GM21367 (cell line): ENCODE results near the gene MTERF4.

Source experiments
- ATAC-seq: cut with Tn5 transposase; IDR thresholded peaks from one replicate; pipeline ENCODE4 v1.9.1; 2021; ENCODE audit not compliant: unreplicated experiment

MTERF4 gene

DNA sequence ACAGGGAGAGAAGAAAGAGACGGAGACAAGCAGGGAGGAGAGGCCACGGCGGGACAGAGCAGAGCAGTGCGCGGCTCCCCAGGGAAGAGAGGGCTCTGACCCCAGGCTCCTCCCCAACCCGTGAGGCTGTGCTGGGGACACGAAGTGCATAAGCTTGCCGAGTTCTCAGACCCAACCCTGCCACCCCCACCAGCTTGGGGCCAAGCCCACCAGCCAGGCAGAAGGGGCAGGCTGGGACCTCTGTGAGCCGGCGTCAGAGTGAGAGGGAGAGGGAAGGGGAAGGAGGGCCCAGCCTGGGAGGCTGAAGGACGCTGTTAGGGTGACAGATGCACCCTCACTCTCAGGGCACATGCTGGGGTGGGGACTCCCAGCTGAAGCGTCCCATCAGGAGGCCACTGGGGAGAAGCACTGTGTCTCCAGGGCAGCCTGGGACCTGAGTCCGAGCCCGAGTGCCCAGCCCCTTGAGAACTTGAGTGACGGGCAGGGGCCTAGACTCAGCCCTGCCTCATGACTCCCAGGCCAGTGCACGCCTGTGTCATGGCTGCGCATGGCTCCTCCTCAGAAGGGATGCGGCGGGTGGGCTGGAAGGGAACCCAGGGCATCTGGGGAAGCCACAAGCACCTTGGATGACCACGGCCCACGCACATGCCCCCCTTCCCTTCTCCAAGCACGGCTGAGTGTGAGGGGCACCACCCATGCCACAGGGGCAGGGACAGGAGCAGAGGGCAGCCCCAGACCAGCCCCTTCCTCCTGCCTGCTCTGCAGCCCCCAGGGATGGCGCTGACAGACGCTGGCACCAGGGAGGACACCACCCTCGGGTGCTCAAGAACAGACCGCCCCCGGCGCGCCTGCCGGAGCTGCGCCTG lies 31.0 kb downstream of the MTERF4 start:
- ATAC-seq = no peak

DNA sequence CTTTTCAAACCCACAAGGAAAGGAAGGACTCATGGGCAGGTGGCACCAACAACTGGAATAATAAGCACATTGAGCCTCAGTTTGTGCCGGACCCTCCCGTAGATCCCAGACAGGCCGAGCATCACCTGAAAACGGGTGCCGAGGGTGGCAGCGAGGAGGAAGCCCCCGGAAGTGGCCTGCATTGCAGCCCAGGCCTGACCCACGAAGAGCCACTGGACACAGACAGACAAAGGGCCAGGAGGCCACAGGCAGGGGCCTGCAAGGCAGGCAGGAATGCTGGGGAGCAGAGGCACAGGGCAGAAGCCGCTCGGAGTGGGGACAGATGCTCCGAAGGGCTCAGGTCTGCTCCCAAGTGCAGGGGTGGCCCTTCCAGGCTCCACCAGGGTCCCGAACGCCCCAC lies 31.7 kb downstream of the MTERF4 start:
- ATAC-seq = no peak

DNA sequence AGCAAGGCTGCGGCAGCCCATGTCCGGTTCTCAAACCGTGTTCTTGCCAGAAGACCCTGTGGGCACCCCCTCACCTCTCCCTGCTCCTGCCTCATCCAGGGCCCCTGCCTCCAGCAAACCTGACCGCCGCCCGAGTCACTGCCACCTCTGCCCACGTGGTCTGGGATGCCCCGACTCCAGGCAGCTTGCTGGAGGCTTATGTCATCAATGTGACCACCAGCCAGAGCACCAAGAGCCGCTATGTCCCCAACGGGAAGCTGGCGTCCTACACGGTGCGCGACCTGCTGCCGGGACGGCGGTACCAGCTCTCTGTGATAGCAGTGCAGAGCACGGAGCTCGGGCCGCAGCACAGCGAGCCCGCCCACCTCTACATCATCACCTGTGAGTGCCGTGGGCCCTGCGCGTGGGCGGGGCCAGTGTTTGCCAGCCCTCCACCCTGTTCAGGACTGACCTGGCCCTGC lies 32.2 kb downstream of the MTERF4 start:
- ATAC-seq = no peak

DNA sequence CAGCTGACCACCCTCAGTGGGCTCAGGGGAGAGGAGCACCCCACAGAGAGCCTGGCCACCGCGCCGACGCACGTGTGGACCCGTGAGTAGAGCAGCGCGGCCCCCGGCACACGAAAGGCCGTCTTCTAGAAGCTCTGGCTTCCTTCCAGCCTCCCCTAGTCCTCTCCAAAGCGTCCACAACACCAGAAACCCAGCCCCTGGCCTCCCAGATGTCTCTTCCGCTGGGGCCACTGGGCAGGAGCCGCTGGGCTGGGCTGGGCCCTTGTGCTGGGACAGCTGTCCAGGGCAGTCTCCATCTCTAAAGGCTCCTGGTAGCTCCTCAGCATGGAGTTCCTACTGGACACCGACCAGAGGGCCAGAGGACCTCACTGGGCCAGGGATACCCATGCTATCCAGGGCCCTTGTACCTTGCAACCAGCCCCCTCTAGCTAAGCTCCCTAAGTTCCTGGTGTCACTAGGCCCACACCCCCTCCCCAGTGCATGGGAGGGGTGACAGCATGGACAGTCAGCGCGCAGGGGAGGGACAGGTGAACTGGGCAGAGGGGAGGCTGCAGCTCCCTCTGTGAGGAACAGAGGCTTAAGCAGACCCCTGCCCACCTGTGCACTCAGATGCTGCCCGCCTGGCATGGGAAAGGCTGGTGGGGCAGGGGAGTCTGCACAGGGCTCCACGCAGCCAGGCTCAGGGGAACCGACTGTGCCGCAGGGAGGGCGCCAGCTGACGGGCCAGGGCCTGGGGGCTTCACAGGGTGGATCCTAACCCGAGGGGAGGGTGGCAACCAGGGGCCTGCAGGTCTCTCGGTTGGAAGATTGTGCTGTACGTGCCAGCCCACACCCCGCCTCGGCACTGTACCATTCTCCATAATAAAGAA lies 32.9 kb downstream of the MTERF4 start:
- ATAC-seq = no peak

DNA sequence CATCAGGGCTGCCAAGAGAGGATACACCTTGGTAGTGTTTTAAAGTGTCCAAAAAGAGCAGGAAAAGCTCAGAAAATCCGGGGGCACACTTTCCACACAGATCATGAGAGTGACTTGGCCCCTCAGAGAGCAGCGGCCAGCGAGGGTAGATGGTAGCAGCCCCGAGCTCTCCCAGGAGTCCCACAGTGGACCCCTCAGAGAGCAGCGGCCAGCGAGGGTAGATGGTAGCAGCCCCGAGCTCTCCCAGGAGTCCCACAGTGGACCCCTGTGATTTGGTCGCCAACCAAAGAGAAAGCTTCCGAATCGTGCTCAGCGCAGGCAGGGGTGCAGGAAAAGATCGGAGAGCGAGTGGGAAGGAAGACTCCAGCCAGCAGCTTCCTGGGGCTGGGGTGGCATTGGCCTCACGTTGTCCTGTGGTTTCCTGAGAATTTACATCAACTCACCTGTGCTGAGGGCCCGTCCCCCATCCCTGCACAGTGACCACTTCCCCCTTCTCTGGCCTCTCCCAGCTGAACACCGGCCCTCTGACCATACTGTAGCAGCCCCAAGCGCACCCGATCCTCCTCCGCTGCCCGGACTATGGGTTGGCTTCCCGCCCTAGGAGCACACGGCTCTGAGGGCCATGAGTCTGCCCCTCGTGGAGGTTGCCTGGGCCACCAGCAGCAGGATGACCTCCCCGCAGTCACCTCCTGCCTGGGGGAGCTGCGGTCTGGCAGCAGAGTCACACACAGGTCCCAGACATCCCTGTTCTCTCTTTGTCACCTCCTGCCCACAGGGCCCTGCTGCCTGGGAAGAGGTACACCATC lies 33.7 kb downstream of the MTERF4 start:
- ATAC-seq = no peak

DNA sequence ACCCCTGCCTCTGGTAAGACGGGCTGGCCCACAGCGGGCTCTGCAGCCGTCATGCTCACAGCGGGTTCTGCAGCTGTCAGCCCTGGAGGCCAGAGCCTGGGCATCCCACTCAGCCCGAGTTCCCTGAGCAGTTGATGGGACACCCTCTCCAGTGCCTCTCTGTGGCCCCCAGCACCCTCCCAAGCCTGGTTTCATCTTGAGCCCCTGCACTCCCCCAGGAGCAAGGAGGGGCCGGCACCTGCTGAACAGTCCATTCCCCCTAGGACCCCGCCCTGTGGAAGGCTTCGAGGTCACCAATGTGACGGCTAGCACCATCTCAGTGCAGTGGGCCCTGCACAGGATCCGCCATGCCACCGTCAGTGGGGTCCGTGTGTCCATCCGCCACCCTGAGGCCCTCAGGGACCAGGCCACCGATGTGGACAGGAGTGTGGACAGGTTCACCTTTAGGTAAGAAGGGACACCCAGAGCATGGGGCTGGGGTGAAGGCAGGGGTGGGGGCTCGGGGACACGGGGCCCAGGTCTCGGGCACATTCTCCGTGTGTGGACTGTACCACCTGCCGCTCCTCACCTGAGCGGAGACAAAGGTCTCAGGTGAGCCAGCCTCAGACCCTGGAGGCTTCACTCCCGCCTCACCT lies 34.5 kb downstream of the MTERF4 start:
- ATAC-seq = no peak

DNA sequence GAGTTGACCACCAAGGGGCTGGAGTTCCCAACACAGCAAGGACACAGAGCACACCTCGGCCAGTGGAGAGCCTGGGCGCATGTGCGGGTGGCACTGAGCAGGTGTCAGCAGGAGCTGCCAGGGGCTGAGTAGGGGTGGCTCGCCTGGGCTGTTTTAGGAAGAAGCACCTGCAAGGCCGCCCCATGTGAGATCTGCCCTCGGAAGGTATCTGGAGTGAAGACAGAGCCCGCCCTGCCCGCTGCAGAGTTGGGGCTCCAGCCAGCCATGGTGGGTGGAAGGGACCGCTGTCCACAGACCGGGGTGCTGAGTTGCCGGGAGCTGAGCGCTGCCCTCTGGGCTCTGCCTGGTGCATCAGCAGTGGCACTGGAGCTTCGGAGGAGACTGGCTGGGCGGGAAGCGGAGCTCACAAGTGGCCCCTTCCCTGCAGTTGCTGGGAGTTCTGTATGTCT lies 35.2 kb downstream of the MTERF4 start:
- ATAC-seq = no peak

DNA sequence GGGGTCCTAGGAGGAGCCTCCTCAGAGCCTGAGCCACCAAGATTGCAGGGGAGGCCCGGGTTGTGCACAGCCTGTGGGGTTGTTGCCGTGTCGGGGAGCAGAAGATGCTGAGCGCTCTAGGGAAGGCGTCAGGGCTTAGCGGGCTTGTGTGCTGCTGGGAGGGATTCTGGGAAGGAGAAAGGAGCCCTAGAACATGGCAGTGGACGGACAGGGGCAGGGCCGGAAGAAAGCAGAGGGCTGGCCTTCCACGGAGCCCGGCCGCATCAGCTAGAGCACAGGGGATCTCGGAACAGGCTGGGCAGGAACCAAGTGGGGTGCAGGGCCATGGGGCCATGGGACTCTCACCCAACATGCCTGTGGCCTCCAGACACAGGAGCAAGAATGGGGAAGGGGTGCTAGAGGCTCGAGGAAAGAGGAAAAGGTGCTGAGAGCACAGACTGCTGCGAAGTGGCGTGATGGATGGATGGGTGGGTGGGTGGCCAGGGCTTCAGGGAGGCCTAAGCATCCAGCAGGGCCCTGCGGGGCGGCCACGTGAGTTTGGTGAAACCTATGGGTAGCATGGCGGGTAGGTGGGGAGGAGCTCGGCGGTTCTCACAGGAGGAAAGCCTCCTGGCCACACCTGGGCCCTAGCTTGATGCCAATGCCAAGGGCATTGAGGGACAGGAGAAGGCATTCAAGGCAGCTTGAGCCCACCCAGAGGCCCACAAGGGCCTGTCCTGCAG lies 35.8 kb downstream of the MTERF4 start:
- ATAC-seq = no peak

DNA sequence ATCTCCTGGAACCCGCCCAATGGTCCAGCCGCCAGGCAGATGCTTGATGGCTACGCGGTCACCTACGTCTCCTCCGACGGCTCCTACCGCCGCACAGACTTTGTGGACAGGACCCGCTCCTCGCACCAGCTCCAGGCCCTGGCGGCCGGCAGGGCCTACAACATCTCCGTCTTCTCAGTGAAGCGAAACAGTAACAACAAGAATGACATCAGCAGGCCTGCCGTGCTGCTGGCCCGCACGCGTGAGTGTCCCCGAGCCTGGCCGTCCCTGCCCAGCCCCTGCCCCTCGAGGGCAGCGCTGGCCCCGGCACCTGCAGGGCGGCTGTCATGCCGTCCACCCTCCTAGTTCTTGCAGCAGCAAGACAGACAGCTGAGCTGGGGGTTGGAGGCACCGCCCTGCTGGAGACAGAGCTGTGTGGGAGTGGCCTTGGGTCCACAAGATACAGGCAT lies 36.7 kb downstream of the MTERF4 start:
- ATAC-seq = no peak

DNA sequence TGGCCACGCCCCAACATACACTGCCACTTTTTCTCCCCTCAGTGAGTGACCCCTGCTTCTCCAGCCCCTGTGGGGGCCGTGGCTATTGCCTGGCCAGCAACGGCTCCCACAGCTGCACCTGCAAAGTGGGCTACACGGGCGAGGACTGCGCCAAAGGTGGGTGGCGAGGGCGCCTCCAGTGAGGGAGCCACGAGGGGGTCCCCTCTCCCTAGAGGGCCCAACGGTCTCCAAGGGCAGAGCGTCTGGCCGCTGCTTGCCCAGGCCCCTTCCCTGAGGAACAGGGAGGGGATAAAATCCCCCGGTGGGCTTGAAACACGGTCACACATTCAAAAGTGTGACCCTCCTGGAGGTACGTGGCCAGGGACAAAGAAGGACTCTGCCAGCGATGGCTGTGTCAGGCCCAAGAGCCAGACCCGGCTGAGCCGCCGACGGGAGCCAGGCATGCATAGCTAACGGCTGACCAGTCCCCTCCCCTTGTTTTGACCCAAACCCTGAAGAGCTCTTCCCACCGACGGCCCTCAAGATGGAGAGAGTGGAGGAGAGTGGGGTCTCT lies 37.2 kb downstream of the MTERF4 start:
- ATAC-seq = no peak

DNA sequence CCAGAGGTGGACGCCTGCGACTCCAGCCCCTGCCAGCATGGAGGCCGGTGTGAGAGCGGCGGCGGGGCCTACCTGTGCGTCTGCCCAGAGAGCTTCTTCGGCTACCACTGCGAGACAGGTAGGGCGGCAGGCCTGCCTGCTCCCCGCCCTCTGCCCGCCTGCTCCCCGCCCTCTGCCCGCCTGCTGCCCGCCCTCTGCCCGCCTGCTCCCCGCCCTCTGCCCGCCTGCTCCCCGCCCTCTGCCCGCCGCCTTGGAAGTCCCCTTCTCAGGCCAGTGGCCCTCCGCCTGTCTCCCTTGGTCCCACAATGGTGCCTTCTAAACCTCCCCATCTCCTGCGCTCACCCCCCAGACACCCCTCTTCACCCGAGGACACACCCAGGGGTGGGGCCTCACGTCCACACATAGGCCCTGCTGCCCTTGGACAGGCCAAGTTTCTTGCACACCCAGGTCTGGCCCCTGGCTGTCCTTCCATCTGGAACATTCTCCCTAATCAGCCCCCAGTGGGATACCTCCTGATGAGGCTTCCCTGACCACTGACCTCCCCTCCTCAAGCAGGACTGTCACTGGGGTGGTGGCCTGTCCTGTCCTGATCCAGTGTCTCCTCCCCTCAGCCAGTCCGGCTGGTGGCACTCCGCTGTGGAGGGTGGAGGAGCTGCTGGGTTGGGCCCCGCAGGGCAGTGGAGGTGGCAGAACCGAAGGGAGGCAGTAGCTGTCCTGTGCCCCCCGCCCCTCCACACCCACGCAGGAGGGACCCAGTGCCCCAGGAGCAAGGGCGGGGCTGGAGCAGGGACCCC lies 37.9 kb downstream of the MTERF4 start:
- ATAC-seq = no peak

DNA sequence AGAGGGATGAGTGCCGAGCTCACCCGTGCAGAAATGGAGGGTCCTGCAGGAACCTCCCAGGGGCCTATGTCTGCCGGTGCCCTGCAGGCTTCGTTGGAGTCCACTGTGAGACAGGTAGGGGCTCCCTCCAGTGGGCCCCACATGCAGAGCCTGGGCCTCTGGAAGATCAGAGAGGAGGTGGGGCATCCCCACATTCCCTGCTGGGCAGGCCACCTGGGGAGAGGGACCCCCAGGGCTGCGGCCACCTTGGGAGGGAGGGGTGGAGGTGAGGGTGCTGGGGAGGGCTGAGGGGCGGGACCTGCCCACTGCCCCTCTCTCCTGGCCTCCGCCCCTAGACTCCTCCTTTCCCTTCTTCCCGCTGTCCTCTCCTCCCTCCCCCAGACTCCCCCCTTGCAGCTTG lies 38.5 kb downstream of the MTERF4 start:
- ATAC-seq = no peak

DNA sequence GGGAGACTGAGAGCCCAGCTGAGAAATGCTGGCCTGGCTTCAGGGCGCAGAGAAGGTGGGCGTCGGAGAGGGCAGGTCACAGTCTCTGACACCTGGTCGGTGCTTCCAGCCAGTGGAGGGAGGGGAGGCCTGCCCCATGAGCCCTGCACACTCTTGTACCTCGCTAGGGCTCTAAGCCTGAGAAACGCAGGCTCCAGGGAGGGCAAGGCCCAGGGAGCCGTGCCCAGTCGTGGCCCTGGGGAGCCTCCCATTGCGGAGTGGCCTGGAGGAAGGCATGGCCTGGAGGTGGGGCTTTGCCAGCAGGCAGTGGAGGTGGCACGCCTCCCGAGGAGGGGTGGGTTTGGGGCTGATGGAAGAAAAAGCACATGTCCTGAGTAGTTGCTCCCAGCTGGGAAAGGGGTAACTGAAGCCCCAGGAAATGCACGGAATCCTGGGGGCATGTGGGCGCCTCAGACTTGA lies 39.0 kb downstream of the MTERF4 start:
- ATAC-seq = no peak

DNA sequence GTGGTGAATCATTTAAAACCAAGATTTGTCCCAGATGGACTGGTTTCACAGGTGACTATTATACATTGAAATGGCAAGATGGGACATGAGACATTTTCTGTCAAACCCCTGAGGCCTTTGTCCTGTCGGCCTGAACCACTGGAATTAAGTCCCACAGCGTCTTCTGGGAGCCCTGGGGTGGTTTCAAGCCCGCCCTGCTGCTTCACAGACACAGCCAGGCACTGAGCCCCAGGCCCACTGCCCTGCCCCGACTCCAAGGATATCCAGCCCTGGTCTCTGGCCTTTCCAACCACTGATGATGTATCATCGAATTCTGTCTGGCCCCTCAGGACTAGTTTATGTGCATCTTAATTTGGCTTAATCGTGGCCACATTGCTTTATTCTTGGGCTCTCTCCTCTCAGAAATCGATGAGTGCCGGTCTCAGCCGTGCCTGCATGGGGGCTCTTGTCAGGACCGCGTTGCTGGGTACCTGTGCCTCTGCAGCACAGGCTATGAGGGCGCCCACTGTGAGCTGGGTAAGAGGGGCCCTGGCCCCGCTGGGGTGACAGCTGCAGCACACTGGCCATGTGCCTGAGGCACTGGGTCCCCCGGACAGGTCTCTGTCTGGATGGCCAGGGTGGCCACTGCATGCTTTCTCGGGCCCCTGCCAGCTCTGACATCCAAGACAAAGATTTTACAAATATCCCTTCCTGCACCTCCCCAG lies 39.5 kb downstream of the MTERF4 start:
- ATAC-seq = no peak

DNA sequence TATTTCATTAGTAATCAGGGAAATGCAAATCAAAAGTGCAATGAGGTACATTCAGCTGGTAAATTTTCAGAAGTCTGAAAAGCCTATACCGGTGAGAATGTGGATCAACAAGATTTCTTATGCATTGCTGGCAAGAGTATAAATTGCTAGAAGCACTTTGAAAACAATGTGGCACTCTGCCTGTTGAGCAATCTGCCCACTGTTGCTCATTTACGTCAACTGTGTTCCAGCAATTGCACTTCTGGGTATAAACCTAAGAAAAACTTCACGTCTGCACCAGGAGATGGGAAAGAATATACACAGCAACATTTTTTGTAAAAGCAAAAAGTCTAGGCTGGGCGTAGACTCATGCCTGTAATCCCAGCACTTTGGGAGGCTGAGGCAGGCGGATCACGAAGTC lies 40.8 kb downstream of the MTERF4 start:
- ATAC-seq = no peak

DNA sequence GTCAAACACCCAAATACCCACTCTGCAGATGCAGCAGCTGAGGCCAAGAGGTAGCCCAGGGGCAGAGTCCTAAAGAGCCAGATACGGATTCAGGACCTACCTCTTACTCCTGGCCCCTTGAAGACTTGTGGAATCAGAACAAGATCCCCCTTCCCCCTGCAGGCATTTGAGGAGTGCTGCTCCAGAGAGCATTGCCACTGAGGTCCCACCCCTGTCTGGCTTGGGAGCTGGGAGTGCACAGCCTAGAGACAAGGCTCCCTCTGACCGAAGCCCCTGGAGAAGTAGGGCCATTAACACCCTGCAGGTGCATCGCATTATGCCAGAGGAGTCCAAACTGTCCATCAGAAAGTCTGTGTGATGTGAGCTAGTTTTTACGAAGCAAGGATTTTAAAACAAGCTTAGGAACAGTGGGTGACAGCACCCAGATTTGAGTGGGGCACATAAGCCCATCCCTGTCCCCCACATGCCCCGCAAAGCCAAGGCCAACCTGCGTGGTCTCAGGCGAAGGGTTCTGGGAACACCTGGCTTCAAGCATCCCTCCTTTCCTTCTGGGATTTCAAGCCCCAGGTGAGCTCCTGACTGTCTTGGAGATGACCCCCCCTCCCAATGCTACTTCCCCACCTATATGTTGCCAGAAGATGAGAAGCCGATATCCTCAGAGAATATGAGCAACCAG lies 48.4 kb downstream of the MTERF4 start:
- no peak for ATAC-seq

DNA sequence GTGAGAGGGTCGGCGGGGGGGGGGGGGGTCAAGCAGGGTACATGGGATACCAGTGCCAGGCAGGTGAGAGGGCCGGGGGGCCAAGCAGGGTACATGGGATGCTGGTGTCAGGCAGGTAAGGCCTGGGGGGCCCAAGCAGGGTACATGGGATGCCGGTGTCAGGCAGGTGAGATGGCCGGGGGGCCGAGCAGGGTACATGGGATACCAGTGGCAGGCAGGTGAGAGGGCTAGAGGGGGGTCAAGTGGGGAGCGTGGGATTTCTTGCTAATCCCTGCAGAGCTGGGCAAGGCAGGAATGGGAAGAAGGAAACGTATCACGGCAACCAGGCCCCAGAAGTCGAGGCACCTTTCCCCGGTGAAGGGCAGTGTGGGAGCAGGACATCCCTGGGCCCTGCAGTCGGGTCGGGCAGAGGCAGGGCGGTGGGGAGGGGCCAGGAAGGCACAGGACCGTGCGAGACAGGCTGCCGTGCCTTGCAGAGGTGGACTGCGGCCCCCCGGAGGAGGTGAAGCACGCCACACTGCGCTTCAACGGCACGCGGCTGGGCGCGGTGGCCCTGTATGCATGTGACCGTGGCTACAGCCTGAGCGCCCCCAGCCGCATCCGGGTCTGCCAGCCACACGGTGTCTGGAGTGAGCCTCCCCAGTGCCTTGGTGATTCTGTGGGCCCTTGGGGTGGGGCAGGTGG lies 49.3 kb downstream of the MTERF4 start:
- ATAC-seq = no peak
